ENCODE measurements around the gene DLGAP1.
"Not testable (repeated sequence)": the region's sequence is repeated elsewhere in the genome, so short reads cannot be mapped to it uniquely, and the experiment has no call there.

The DLGAP1 gene

GRCh38 chr18:4068552-4069158 is 386.5 kb downstream of the DLGAP1 start:
- TF ChIP-seq CTCF (IDR thresholded peaks at IDR 0.05) (peak; percentile 88), ZFX (IDR thresholded peaks at IDR 0.05; ENCODE audit: borderline replicate concordance) (no peak)
- no peak overlapping the region for H3K27ac ChIP-seq

- TF ChIP-seq CTCF (IDR thresholded peaks at IDR 0.05) (no peak), ZFX (IDR thresholded peaks at IDR 0.05; ENCODE audit: borderline replicate concordance) (no peak)
- no peak overlapping the region for H3K27ac ChIP-seq
These were observed 391.6 kb downstream of the DLGAP1 start for GRCh38 chr18:4063545-4063944.

DNA sequence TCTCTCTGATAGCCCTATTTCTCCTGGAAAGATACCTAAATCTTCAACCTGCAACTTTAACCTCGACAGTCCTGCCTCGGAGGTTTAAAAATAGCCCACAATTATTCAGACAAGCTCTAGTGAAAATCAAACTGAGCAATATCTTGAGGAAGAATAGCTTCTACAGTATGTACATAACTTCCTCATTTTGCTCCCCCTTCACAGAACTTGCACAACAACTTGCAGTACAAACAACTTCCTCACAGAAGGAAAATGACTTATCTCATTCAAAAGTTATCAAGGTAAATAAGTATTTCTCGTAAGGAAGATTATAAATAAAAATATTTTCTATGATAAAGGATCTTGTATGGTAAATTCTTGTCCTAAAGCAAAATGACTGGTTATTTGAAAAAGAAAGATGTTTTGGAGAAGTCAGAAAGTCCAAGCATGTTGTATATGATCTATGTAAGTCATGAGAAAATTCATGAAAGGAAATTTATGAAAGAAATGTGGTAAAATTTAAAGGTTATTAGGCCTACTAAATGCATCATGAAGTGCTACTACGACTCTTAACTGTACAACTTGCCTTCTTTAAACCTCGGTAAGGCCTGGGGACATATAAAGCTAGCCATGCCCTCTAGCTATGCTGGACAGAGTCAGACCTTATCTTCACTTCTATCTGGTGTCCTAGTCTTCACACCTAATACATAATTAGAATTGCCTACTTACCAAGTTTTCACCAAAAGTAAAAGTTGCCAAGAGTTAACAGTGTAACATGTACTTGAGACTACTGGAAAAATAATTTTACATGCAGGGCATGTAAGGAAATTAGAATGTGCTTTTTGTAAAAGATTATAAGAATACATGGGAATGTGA is 394.5 kb downstream of the DLGAP1 start:
- TF ChIP-seq CTCF (IDR thresholded peaks at IDR 0.05) (no peak), ZFX (IDR thresholded peaks at IDR 0.05; ENCODE audit: borderline replicate concordance) (no peak)
- H3K27ac ChIP-seq = no peak overlapping the region

DNA sequence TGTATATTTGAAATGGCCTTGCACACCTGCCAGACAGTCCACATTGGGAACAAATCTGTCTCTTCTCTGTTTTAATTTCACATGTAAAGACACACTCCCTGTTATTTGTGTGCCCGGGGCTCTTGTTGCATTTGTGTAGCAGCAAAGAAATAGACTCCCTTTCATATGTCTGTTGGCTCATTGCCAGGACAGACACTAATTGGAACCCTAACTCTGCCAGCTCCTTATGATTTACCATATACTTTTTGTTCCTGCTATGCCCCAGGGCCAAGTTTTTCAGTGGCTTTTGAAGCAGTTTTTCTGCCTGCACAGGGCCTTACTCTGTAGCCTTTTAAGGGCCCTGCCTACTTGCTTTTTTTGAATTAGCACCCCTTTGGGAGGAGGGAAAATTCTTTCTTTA is 396.9 kb downstream of the DLGAP1 start:
- H3K27ac ChIP-seq = no peak overlapping the region
- no peak for TF ChIP-seq ZFX (IDR thresholded peaks at IDR 0.05; ENCODE audit: borderline replicate concordance)
- no peak for TF ChIP-seq CTCF (IDR thresholded peaks at IDR 0.05)

DNA sequence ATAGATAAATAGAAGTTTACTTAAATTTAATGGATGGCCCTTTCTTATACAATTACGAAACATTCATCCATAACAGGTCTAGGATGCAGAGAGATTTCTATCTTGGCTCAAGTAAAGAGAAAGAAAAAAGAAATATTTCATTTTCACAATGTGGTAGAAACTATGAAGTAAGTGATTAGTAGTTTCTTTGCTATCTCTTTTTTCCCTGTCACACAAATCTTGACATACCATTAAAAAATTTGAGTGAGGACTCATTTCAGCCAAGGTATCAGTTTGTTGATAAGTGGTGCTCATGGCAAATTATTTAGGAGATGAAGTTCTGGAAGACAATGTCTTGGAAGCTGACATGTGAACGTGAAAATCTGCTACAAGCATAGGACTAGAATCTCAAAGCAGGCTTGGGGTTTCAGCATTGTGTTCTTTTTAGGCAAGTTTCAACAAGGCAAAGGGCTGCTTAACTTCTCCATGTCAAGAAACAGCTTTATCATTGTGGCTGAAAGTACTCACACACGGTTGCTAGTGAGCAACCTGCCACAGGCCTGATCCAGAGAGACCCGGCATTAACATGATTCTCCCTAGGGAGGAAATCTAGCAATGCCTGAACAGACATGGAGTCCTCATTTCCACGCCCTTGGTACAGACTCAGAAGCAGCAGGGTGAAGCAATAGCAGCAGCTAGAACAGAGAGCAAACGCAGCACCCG is 414.6 kb downstream of the DLGAP1 start:
- no peak for TF ChIP-seq ZFX (IDR thresholded peaks at IDR 0.05; ENCODE audit: borderline replicate concordance)
- TF ChIP-seq CTCF (IDR thresholded peaks at IDR 0.05) = no peak
- no peak overlapping the region for H3K27ac ChIP-seq

- TF ChIP-seq CTCF (IDR thresholded peaks at IDR 0.05) (no peak), ZFX (IDR thresholded peaks at IDR 0.05; ENCODE audit: borderline replicate concordance) (no peak)
- no peak overlapping the region for H3K27ac ChIP-seq
These were observed 419.6 kb downstream of the DLGAP1 start for GRCh38 chr18:4035521-4035920.

- H3K27ac ChIP-seq = not testable (repeated sequence)
These were observed 420.3 kb downstream of the DLGAP1 start for GRCh38 chr18:4034815-4035214.
